Activated naive CD8-positive, alpha-beta T cell treated with anti-CD3 and anti-CD28 coated beads, Interleukin-2, amount 10 ng/mL, durations not matched to agents 7 days and 5 days (primary cell): ENCODE measurements around the gene NLE1. TPM values are rescaled to one million over a fixed set of nuclear protein-coding genes. Genes with fewer than 3 reads are reported as not detected.
"Not testable (repeated sequence)": the region's sequence is repeated elsewhere in the genome, so short reads cannot be mapped to it uniquely, and the experiment has no call there.

Experiments used
- ATAC-seq: fragments of 150-1000 bp; cut with Tn5 transposase; one replicate; pipeline ENCODE4 v1.10.0; 2021; ENCODE audit warnings: low read depth, moderate library complexity
- POLR2A ChIA-PET: fragments of 350-600 bp; sonication (Branson Sonifier 250); formaldehyde crosslinking; loops from one replicate; lab custom pipeline; 2021; ENCODE audit warnings: antibody characterized with exemption; lab: Charles Lee
- DNase-seq: peaks from one replicate; pipeline ENCODE4 v3.0.0; 2021
- H3K27ac Mint-ChIP-seq: one replicate; pipeline ENCODE4 v1.8.0; 2022; ENCODE audit warnings: mild to moderate bottlenecking, mixed read lengths
- H3K27me3 Mint-ChIP-seq: one replicate; pipeline ENCODE4 v1.8.0; 2022; ENCODE audit warnings: mild to moderate bottlenecking, moderate library complexity, mixed read lengths
- H3K36me3 Mint-ChIP-seq: one replicate; pipeline ENCODE4 v1.8.0; 2021; ENCODE audit warnings: mild to moderate bottlenecking, mixed read lengths
- H3K4me1 Mint-ChIP-seq: one replicate; pipeline ENCODE4 v1.8.0; 2021; ENCODE audit warnings: mixed read lengths
- H3K4me3 Mint-ChIP-seq: one replicate; pipeline ENCODE4 v1.8.0; 2022; ENCODE audit warnings: mild to moderate bottlenecking, moderate library complexity, mixed read lengths
- H3K9me3 Mint-ChIP-seq: one replicate; pipeline ENCODE4 v1.8.0; 2021; ENCODE audit warnings: mixed read lengths
- total RNA-seq, 2 experiments: library from RNA; stranded (reverse); gene quantifications; one replicate each; pipeline ENCODE4 v1.2.3, GENCODE V29; 2021

Gene NLE1
- total RNA-seq, 2 experiments from 2014 or later: 13.4 to 17.4 TPM

GRCh38 chr17:35159940-35160339, 17.8 kb upstream of the NLE1 start:
- Mint-ChIP-seq H3K9me3 (no peaks in the 10 kb centered on the region), H3K4me1 (peaks cover 32% of the 10 kb centered on the region), H3K27ac (no peak overlapping the region), H3K36me3 (peaks cover 7% of the 10 kb centered on the region), H3K4me3 (peak overlapping the region; percentile 33), H3K27me3 (peaks cover 3% of the 10 kb centered on the region)
- POLR2A ChIA-PET: interaction anchor here (0.9 to 2.3 kb wide), 4 partner anchors 29 to 83 kb away, joined by 3 to 11 read pairs (median 4); partner anchors contain the start of gene SLFN5
- ATAC-seq (no peak), DNase-seq (no peak)

GRCh38 chr17:35155246-35155645, 13.1 kb upstream of the NLE1 start:
- no peak overlapping the region for H3K27ac Mint-ChIP-seq
- POLR2A ChIA-PET: no interaction called here

GRCh38 chr17:35154196-35155165, 12.4 kb upstream of the NLE1 start:
- POLR2A ChIA-PET: no interaction called here
- Mint-ChIP-seq H3K27me3 (peaks cover 12% of the 10 kb centered on the region), H3K4me3 (no peak overlapping the region), H3K27ac (no peak overlapping the region), H3K4me1 (peaks cover 4% of the 10 kb centered on the region), H3K9me3 (no peaks in the 10 kb centered on the region), H3K36me3 (peaks cover 1% of the 10 kb centered on the region)
- no peak for ATAC-seq
- no peak for DNase-seq

More at GRCh38 chr17:35155246-35155645, 13.1 kb upstream of the NLE1 start:
- Mint-ChIP-seq H3K36me3 (peaks cover 1% of the 10 kb centered on the region), H3K4me1 (peaks cover 8% of the 10 kb centered on the region), H3K4me3 (no peak overlapping the region), H3K9me3 (no peaks in the 10 kb centered on the region), H3K27me3 (peaks cover 12% of the 10 kb centered on the region)
- ATAC-seq (no peak), DNase-seq (no peak)

DNA sequence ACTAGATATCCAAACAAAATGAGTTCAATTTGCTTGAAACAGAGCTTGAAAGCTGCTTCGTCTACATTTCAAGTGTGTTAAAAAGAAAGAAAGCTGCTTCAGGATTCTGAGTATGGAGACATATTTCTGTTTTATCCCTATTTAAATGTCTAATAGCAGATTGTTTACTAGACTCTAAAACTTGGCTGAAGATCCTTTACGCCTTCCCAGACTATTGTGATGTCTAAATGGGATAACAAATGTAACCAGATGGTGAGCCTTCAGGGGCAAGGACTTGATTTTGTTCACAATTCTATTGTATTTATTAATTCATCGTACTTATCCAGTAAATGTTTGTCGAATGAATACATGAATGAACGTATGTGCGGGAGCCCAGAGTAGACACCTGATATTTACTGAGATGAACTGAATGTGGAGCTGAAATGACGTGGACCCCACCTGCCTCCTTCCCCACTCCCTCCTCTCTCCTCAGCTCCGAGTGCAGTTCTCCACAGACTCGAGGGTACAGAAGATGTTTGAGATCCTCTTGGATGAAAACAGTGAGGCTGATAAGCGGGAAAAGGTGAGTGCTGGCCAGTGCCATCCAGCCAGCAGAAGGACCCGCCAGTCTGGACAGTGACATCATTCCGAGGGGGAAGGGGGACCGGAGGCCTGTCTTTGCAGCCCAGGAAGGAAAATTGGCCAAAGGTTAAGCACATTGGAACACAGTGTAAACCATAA, 10.5 kb upstream of the NLE1 start:
- DNase-seq (no peak), ATAC-seq (no peak)
- Mint-ChIP-seq H3K4me1 (peaks cover 1% of the 10 kb centered on the region), H3K27ac (no peak overlapping the region), H3K9me3 (no peaks in the 10 kb centered on the region), H3K4me3 (no peak overlapping the region), H3K36me3 (no peaks in the 10 kb centered on the region), H3K27me3 (peaks cover 19% of the 10 kb centered on the region)
- POLR2A ChIA-PET: no interaction called here

- H3K36me3 Mint-ChIP-seq, H3K4me3 Mint-ChIP-seq, DNase-seq, ATAC-seq, H3K9me3 Mint-ChIP-seq, POLR2A ChIA-PET, H3K4me1 Mint-ChIP-seq, H3K27ac Mint-ChIP-seq: not testable (repeated sequence)
- H3K27me3 Mint-ChIP-seq: peaks cover 19% of the 10 kb centered on the region
These were observed 9.0 kb upstream of the NLE1 start for GRCh38 chr17:35151080-35151479.

DNA sequence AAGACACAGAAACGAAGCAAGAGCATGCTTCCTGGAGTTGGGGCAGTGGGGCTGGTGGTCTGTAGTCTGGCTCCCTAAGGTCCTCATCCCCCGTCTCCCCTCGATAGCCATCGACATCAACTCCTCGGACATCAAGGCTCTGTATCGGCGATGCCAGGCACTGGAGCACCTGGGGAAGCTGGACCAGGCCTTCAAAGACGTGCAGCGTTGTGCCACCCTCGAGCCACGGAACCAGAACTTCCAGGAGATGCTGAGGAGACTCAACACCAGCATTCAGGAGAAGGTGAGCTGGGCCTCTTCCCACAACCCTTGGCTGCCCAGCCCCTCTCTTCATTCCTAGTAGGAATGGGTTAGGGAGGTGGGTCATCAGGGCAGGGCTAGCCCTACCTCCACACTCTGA, 7.8 kb upstream of the NLE1 start:
- no peak overlapping the region for H3K27ac Mint-ChIP-seq
- DNase-seq (no peak), ATAC-seq (no peak)
- H3K4me3 Mint-ChIP-seq: no peak overlapping the region
- no peaks in the 10 kb centered on the region for H3K36me3 Mint-ChIP-seq
- no peaks in the 10 kb centered on the region for H3K9me3 Mint-ChIP-seq
- H3K27me3 Mint-ChIP-seq: peaks cover 17% of the 10 kb centered on the region
- H3K4me1 Mint-ChIP-seq: no peaks in the 10 kb centered on the region
- POLR2A ChIA-PET: no interaction called here

GRCh38 chr17:35148144-35148543, 6.0 kb upstream of the NLE1 start:
- peaks cover 15% of the 10 kb centered on the region for H3K27me3 Mint-ChIP-seq
- ATAC-seq: no peak
- H3K27ac Mint-ChIP-seq: no peak overlapping the region
- POLR2A ChIA-PET: no interaction called here
- DNase-seq: no peak
- peaks cover 2% of the 10 kb centered on the region for H3K4me1 Mint-ChIP-seq
- no peaks in the 10 kb centered on the region for H3K36me3 Mint-ChIP-seq
- no peak overlapping the region for H3K4me3 Mint-ChIP-seq
- H3K9me3 Mint-ChIP-seq: no peaks in the 10 kb centered on the region

- ATAC-seq (no peak), DNase-seq (no peak)
- Mint-ChIP-seq H3K27me3 (peaks cover 10% of the 10 kb centered on the region), H3K9me3 (no peaks in the 10 kb centered on the region), H3K36me3 (no peaks in the 10 kb centered on the region), H3K4me3 (no peak within 1 kb of the TSS), H3K4me1 (peaks cover 3% of the 10 kb centered on the region), H3K27ac (no peak within 1 kb of the TSS)
- POLR2A ChIA-PET: no interaction called here
These were observed 5.3 kb upstream of the NLE1 start, which contains the start of gene UNC45B for GRCh38 chr17:35147375-35147905. Gene UNC45B, plus strand, starts transcription at chr17:35147817. Its CDS starts 447 bp downstream, at chr17:35148264.

DNA sequence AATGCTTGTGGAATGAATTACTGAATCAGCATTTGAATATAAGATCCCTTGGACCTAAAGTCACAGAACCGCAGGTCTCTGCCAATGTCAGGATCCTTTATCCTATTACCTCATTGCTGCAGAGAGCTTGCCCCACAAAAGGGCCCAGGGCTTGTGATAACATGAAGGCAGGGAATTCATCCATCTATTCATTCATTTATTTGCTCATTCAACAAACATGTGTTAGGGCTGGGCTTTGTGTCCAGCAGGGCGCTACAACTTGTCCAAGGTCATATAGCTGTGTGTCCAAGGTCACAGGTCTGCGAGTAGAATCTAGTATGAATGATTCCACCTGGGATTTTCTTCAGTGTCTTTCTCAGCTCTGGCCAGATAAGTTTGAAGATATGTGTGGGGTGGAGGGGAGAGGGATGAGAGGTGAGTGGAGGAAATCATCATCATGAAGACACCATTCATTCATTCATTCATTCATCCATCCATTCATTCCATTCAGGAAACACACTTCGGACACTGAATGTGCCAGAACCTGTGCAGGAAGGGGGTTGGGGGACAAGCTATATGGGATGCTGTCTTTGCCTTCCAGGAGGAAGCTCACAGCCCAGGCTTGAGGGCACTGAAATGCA, 4.2 kb upstream of the NLE1 start:
- peaks cover 7% of the 10 kb centered on the region for H3K4me1 Mint-ChIP-seq
- ATAC-seq: no peak
- no peaks in the 10 kb centered on the region for H3K36me3 Mint-ChIP-seq
- POLR2A ChIA-PET: no interaction called here
- H3K27ac Mint-ChIP-seq: no peak overlapping the region
- peaks cover 8% of the 10 kb centered on the region for H3K27me3 Mint-ChIP-seq
- no peaks in the 10 kb centered on the region for H3K9me3 Mint-ChIP-seq
- H3K4me3 Mint-ChIP-seq: no peak overlapping the region
- no peak for DNase-seq

DNA sequence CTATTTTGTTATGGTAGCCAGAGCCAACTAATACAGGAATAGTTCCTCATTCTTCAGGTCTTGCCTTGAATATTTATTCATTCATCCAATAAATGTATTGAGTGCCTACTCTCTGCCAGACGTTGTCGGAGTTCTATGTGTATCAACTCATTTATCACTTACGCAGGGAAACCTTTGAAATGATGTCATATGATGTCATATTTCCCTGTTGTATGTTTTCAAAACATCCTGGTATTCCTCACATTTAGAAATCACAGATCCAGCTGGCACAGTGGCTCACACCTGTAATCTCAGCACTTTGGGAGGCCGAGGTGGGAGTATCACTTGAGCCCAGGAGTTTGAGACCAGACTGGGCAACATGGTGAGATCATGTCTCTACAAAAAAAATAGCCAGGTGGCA, 2.7 kb upstream of the NLE1 start:
- no peak overlapping the region for H3K27ac Mint-ChIP-seq
- no peak for DNase-seq
- no peak overlapping the region for H3K4me3 Mint-ChIP-seq
- H3K4me1 Mint-ChIP-seq: peaks cover 11% of the 10 kb centered on the region
- no peaks in the 10 kb centered on the region for H3K36me3 Mint-ChIP-seq
- POLR2A ChIA-PET: no interaction called here
- peaks cover 8% of the 10 kb centered on the region for H3K27me3 Mint-ChIP-seq
- no peaks in the 10 kb centered on the region for H3K9me3 Mint-ChIP-seq
- no peak for ATAC-seq

GRCh38 chr17:35142467-35142796, 329 bp upstream of the NLE1 start:
- H3K4me1 Mint-ChIP-seq: peaks cover 11% of the 10 kb centered on the region
- H3K36me3 Mint-ChIP-seq: peaks cover 12% of the 10 kb centered on the region
- peak overlapping the region; percentile 75 for H3K27ac Mint-ChIP-seq
- ATAC-seq (peak; percentile 6), DNase-seq (no peak)
- no peaks in the 10 kb centered on the region for H3K9me3 Mint-ChIP-seq
- no peaks in the 10 kb centered on the region for H3K27me3 Mint-ChIP-seq
- H3K4me3 Mint-ChIP-seq: peak overlapping the region; percentile 84
- POLR2A ChIA-PET: interaction anchor here (0.9 to 1.3 kb wide), 4 partner anchors 71 to 100 kb away, joined by 4 to 10 read pairs (median 4); partner anchors contain the start of gene SLFN5

- Mint-ChIP-seq H3K4me1 (peaks cover 10% of the 10 kb centered on the region), H3K27ac (no peak overlapping the region), H3K4me3 (no peak overlapping the region), H3K36me3 (peaks cover 29% of the 10 kb centered on the region), H3K27me3 (no peaks in the 10 kb centered on the region), H3K9me3 (no peaks in the 10 kb centered on the region)
- ATAC-seq: no peak
- no peak for DNase-seq
- POLR2A ChIA-PET: no interaction called here
These were observed 3.9 kb downstream of the NLE1 start for GRCh38 chr17:35138218-35138617.

- no peaks in the 10 kb centered on the region for H3K9me3 Mint-ChIP-seq
- H3K4me1 Mint-ChIP-seq: no peaks in the 10 kb centered on the region
- POLR2A ChIA-PET: no interaction called here
- DNase-seq (no peak), ATAC-seq (no peak)
- H3K27me3 Mint-ChIP-seq: no peaks in the 10 kb centered on the region
- H3K27ac Mint-ChIP-seq: no peak overlapping the region
- no peak overlapping the region for H3K4me3 Mint-ChIP-seq
- peaks cover 29% of the 10 kb centered on the region for H3K36me3 Mint-ChIP-seq
These were observed 6.8 kb downstream of the NLE1 start for GRCh38 chr17:35135322-35135721.
